Endothelial cell of umbilical vein (primary cell): ENCODE results near the gene MARS2. TPM values are rescaled to one million over a fixed set of nuclear protein-coding genes. Genes with fewer than 3 reads are reported as not detected.

Source experiments
- BruUV-seq: library from RNA; stranded (reverse); fragments of 400-500 nt; replicated peaks from 2 replicates; lab custom pipeline; 2021; lab: Mats Ljungman, UMichigan
- CTCF ChIA-PET: fragments of 300-600, 350-600 bp; sonication (Branson Sonifier 250); formaldehyde crosslinking; loops from one replicate; lab custom pipeline; 2021; ENCODE audit warnings: antibody characterized with exemption, inconsistent platforms; lab: Charles Lee
- POLR2A ChIA-PET: fragments of 300-600, 350-600 bp; sonication (Branson Sonifier 250); formaldehyde crosslinking; loops from one replicate; lab custom pipeline; 2021; ENCODE audit warnings: antibody characterized with exemption, inconsistent platforms; lab: Charles Lee
- DNase-seq: peaks from one replicate; pipeline ENCODE4 v3.0.0-alpha.2; 2011; ENCODE audit warnings: low read depth, low spot score
- FAIRE-seq: peaks from 2 replicates; lab custom pipeline; 2011; peaks lifted over from hg19 to GRCh38; lab: Jason Lieb, UNC
- H2AFZ ChIP-seq: 2 replicates; pipeline ENCODE4 v1.6.0; 2012; ENCODE audit warnings: low read depth, low read length, control low read depth, inconsistent platforms
- H3K27ac ChIP-seq: 2 replicates; pipeline ENCODE4 v1.5.1; 2011; ENCODE audit warnings: low read depth, mild to moderate bottlenecking, control low read depth, low read length, moderate library complexity; ENCODE audit not compliant: insufficient read depth
- H3K27me3 ChIP-seq, 2 experiments: 2 replicates each; pipeline versions ENCODE4 v1.6.0 to v1.6.1; 2011; ENCODE audit warnings: low read length in 2 of 2, mixed read lengths in 1 of 2; ENCODE audit not compliant: control insufficient read depth in 2 of 2, insufficient read depth in 2 of 2
- H3K36me3 ChIP-seq, 2 experiments: 2 replicates in 1 of 2; 3 replicates in 1 of 2; pipeline ENCODE4 v1.5.1; 2011; ENCODE audit warnings: low read length in 2 of 2, mild to moderate bottlenecking in 1 of 2, moderate library complexity in 1 of 2; ENCODE audit not compliant: control insufficient read depth in 2 of 2, insufficient read depth in 2 of 2; ENCODE audit errors: extremely low read depth in 1 of 2
- H3K4me1 ChIP-seq: 3 replicates; pipeline ENCODE4 v1.5.1; 2011; ENCODE audit warnings: mild to moderate bottlenecking, low read length; ENCODE audit not compliant: control insufficient read depth, insufficient read depth; ENCODE audit errors: extremely low read depth
- H3K4me2 ChIP-seq: 2 replicates; pipeline ENCODE4 v1.6.1; 2011; ENCODE audit warnings: low read length, control low read depth, mixed read lengths; ENCODE audit not compliant: insufficient read depth
- H3K4me3 ChIP-seq, 3 experiments: fragments of 200-600 bp in 1 of 3; sonication (generic), shearing (Covaris generic) in 1 of 3; replicated peaks in 1 of 3; 2 replicates each; pipeline ENCODE4 v1.5.1; 2011 to 2016; ENCODE audit warnings: control low read depth in 3 of 3, low read length in 3 of 3, mild to moderate bottlenecking in 2 of 3, inconsistent platforms in 1 of 3, low read depth in 1 of 3, moderate library complexity in 1 of 3; ENCODE audit not compliant: insufficient read depth in 1 of 3
- H3K79me2 ChIP-seq: 2 replicates; pipeline ENCODE4 v1.6.0; 2012; ENCODE audit warnings: low read length, inconsistent platforms; ENCODE audit not compliant: control insufficient read depth, insufficient read depth
- H3K9ac ChIP-seq: replicated peaks from 2 replicates; pipeline ENCODE3; 2011; ENCODE audit warnings: low read length, control low read depth; ENCODE audit not compliant: insufficient read depth; ENCODE audit errors: extremely low read depth
- H3K9me1 ChIP-seq: replicated peaks from 3 replicates; pipeline ENCODE4 v1.6.0; 2011; ENCODE audit warnings: mild to moderate bottlenecking, low read length; ENCODE audit not compliant: control insufficient read depth, insufficient read depth; ENCODE audit errors: extremely low read depth
- H3K9me3 ChIP-seq: replicated peaks from 2 replicates; pipeline ENCODE4 v1.5.1; 2012; ENCODE audit warnings: low read length, inconsistent platforms; ENCODE audit not compliant: control insufficient read depth, insufficient read depth
- H4K20me1 ChIP-seq: replicated peaks from 2 replicates; pipeline ENCODE3; 2011; ENCODE audit warnings: mild to moderate bottlenecking, low read length; ENCODE audit not compliant: control insufficient read depth, insufficient read depth; ENCODE audit errors: extremely low read depth
- FOS ChIP-seq: IDR thresholded peaks from 2 replicates; pipeline ENCODE4 v1.6.1; 2011; ENCODE audit warnings: mild to moderate bottlenecking, low read length, moderate library complexity, borderline replicate concordance; ENCODE audit not compliant: insufficient read depth
- JUN ChIP-seq: IDR thresholded peaks from 2 replicates; pipeline ENCODE4 v1.6.1; 2011; ENCODE audit warnings: borderline replicate concordance, low read depth; ENCODE audit not compliant: insufficient read length, insufficient read depth
- MYC ChIP-seq: IDR thresholded peaks from one replicate; pipeline ENCODE4 v1.6.1; 2011; ENCODE audit warnings: mild to moderate bottlenecking, low read depth, low read length
- POLR2AphosphoS5 ChIP-seq: IDR thresholded peaks from 2 replicates; pipeline ENCODE4 v1.6.1; 2012; ENCODE audit warnings: low read depth, mild to moderate bottlenecking, control low read depth, low read length, moderate library complexity; ENCODE audit not compliant: insufficient read depth
- dilution Hi-C: fragments of 300-500 bp; cut with MboI; formaldehyde crosslinking; loops from one replicate; pipeline ENCODE4 v1.15.0; 2019; ENCODE audit warnings: low sequenced_read_pairs; ENCODE audit not compliant: extremely low pct_ligation_motif_present
- intact Hi-C: fragments of 100-400 bp; cut with micrococcal nuclease; formaldehyde crosslinking; loops from one replicate; pipeline ENCODE4 v1.10.0; 2022
- polyA plus RNA-seq, 4 experiments: library from polyadenylated mRNA; depleted of rRNA in 3 of 4; stranded (reverse) in 3 of 4; unstranded in 1 of 4; fragments of >200 nt; gene quantifications; 2 replicates each; pipeline versions ENCODE4 v1.2.1 to v1.2.3, GENCODE V29; 2011 to 2012; ENCODE audit warnings: missing spikeins in 1 of 4
- total RNA-seq: library from RNA; stranded (reverse); gene quantifications from 2 replicates; pipeline ENCODE4 v1.2.3, GENCODE V29; 2021

The MARS2 gene
- total and polyA plus RNA-seq, 2 donors (not counting 3 experiments of a cell fraction or from before 2014, with no cell fraction given) = 2.4 to 5.3 TPM

DNA sequence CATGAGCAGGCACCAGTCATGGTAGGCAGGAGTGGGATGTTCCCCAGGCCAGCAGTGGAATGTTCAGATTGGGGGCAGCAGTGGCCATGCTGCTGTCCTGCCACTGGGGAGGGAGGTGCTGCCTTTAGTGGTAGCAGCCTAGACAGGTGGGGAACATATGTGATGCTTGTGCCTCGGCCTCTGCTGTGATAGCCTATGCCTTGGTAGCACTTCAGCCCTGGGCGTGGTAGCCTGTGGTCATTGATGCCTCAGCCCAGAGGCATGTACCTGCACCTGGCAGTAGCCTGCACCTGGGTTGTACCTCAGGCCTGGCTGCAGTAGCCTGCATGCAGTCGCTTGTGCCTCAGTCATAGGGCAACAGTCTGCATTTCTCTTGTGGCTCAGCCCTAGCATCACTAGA, 36.9 kb upstream of the MARS2 start:
- no peak overlapping the region for H2AFZ ChIP-seq

DNA sequence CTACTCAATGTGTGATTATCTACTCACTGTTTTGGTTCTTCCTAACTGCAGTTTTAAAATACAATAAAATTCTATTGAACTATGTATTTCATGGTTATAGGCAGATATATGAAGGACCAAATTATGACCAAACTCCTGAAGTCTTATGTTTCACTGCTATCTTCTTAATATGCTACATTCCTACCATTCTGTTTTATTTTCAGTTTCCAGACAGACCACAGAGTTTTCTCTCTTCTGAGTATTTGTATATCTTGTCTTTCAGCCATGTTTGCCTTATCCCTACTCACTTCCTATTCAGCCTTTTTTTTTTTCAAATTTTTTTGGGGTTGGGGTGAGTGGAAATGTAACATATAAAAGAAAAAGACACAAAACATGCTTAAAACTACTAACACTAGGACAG, 36.1 kb upstream of the MARS2 start:
- CTCF ChIA-PET = no interaction called here

More for the DNA sequence above, 36.9 kb upstream of the MARS2 start:
- dilution Hi-C loops = no loop called here
- no TSS peak for BruUV-seq
- Histone ChIP-seq H3K27me3 (no peaks in the 10 kb centered on the region), H3K27ac (no peak overlapping the region), H3K36me3 (no peaks in the 10 kb centered on the region), H3K9me3 (no peaks in the 10 kb centered on the region), H4K20me1 (no peaks in the 10 kb centered on the region), H3K9me1 (no peaks in the 10 kb centered on the region), H3K4me1 (peaks cover 5% of the 10 kb centered on the region), H3K4me2 (no peak overlapping the region), H3K9ac (no peak overlapping the region), H3K79me2 (no peaks in the 10 kb centered on the region), H3K4me3 (no peak overlapping the region)
- no peak for TF ChIP-seq POLR2AphosphoS5
- intact Hi-C loops = no loop called here
- ChIA-PET CTCF (no interaction called here), POLR2A (no interaction called here)
- no peak for DNase-seq
- FAIRE-seq = no peak

More for the DNA sequence above, 36.1 kb upstream of the MARS2 start:
- no peaks in the 10 kb centered on the region for H3K9me1 ChIP-seq
- POLR2A ChIA-PET = no interaction called here
- dilution Hi-C loops = no loop called here
- H3K27me3 ChIP-seq = no peaks in the 10 kb centered on the region
- no peak overlapping the region for H2AFZ ChIP-seq
- no peak overlapping the region for H3K27ac ChIP-seq
- H3K4me3 ChIP-seq = no peak overlapping the region
- DNase-seq (no peak), FAIRE-seq (no peak)
- H3K36me3 ChIP-seq = no peaks in the 10 kb centered on the region
- no peak for TF ChIP-seq JUN
- TF ChIP-seq FOS = no peak
- TF ChIP-seq MYC = no peak
- H3K4me2 ChIP-seq = no peak overlapping the region
- BruUV-seq = no TSS peak
- intact Hi-C loops = no loop called here
- H3K4me1 ChIP-seq = peaks cover 11% of the 10 kb centered on the region
- no peaks in the 10 kb centered on the region for H4K20me1 ChIP-seq
- no peaks in the 10 kb centered on the region for H3K9me3 ChIP-seq
- H3K79me2 ChIP-seq = no peaks in the 10 kb centered on the region
- H3K9ac ChIP-seq = no peak overlapping the region
